ENCODE data around the gene HSP90AB1.

The HSP90AB1 gene

GRCh38 chr6:44269921-44270525 lies 23.1 kb downstream of the HSP90AB1 start, which contains the start of gene TMEM151B:
TMEM151B (plus strand) TSS chr6:44270450; CDS start chr6:44270743, 293 bp downstream.
- DNase-seq: no peak

- no peak for DNase-seq
These were observed 23.9 kb downstream of the HSP90AB1 start for GRCh38 chr6:44270526-44271405.

- no peak for DNase-seq
These were observed 24.5 kb downstream of the HSP90AB1 start for GRCh38 chr6:44271406-44271723.

GRCh38 chr6:44271914-44272313 lies 25.0 kb downstream of the HSP90AB1 start:
- no peak for DNase-seq

- DNase-seq: no peak
These were observed 25.6 kb downstream of the HSP90AB1 start for GRCh38 chr6:44272529-44272928.

GRCh38 chr6:44272999-44273566 lies 26.2 kb downstream of the HSP90AB1 start:
- no peak for DNase-seq

- DNase-seq: no peak
These were observed 26.7 kb downstream of the HSP90AB1 start for GRCh38 chr6:44273617-44274016.

GRCh38 chr6:44275271-44275748 lies 28.4 kb downstream of the HSP90AB1 start:
- DNase-seq: no peak

GRCh38 chr6:44275749-44276648 lies 29.1 kb downstream of the HSP90AB1 start:
- no peak for DNase-seq

- no peak for DNase-seq
These were observed 30.1 kb downstream of the HSP90AB1 start for GRCh38 chr6:44276667-44277640.

GRCh38 chr6:44277763-44278162 lies 30.9 kb downstream of the HSP90AB1 start:
- DNase-seq: no peak

- no peak for DNase-seq
These were observed 31.4 kb downstream of the HSP90AB1 start for GRCh38 chr6:44278315-44278714.

- no peak for DNase-seq
These were observed 32.1 kb downstream of the HSP90AB1 start for GRCh38 chr6:44278774-44279697.

- DNase-seq: no peak
These were observed 37.2 kb downstream of the HSP90AB1 start for GRCh38 chr6:44284121-44284520.

GRCh38 chr6:44284867-44285266 lies 38.0 kb downstream of the HSP90AB1 start:
- no peak for DNase-seq

- no peak for DNase-seq
These were observed 38.8 kb downstream of the HSP90AB1 start for GRCh38 chr6:44285552-44286284.

- no peak for DNase-seq
These were observed 39.3 kb downstream of the HSP90AB1 start for GRCh38 chr6:44286285-44286565.

- no peak for DNase-seq
These were observed 39.8 kb downstream of the HSP90AB1 start for GRCh38 chr6:44286747-44287146.

- DNase-seq: no peak
These were observed 42.9 kb downstream of the HSP90AB1 start for GRCh38 chr6:44289726-44290260.

GRCh38 chr6:44291841-44292240 lies 44.9 kb downstream of the HSP90AB1 start:
- no peak for DNase-seq
